HCT116 (cell line): ENCODE results near the gene TTC1. TPM values are rescaled to one million over a fixed set of nuclear protein-coding genes. Genes with fewer than 3 reads are reported as not detected.

Experiments used
- ATAC-seq: fragments of 200-7000 bp; cut with Tn5 transposase; 2 replicates; pipeline ENCODE4 v1.9.1; 2020; ENCODE audit warnings: mild to moderate bottlenecking, moderate library complexity
- BruUV-seq: library from RNA; stranded (reverse); fragments of 400-500 nt; replicated peaks from 2 replicates; lab custom pipeline; 2021; lab: Mats Ljungman, UMichigan
- CTCF ChIA-PET: fragments of 300-600 bp; sonication (Branson Sonifier 250); formaldehyde crosslinking; loops from one replicate; lab custom pipeline; 2021; ENCODE audit warnings: antibody characterized with exemption; lab: Charles Lee
- POLR2A ChIA-PET: fragments of 300-600, 350-600 bp; sonication (Branson Sonifier 250); formaldehyde crosslinking; loops from one replicate; lab custom pipeline; 2021; ENCODE audit warnings: antibody characterized with exemption; lab: Charles Lee
- RAD21 ChIA-PET, 2 experiments: fragments of 300-600 bp; sonication (Branson Sonifier 250); formaldehyde crosslinking; loops; one replicate each; lab custom pipeline; 2023; ENCODE audit warnings: low total read pairs in 2 of 2; ENCODE audit not compliant: uncharacterized antibody in 2 of 2, unreplicated experiment in 2 of 2, low non-redundant PET in 1 of 2; lab: Charles Lee
- DNase-seq: peaks from one replicate; pipeline ENCODE4 v3.0.0-alpha.2; 2010; ENCODE audit warnings: low read depth, low spot score
- H2AFZ ChIP-seq: fragments of 200-600 bp; shearing (Covaris generic), sonication (generic); 2 replicates; pipeline ENCODE4 v1.6.1; 2017; ENCODE audit warnings: low read depth, mixed run types, mixed read lengths, antibody characterized with exemption, low read length; ENCODE audit not compliant: poor library complexity, severe bottlenecking
- H3K27ac ChIP-seq: 2 replicates; pipeline ENCODE4 v1.5.1; 2012; ENCODE audit warnings: low read depth, low read length
- H3K27me3 ChIP-seq: fragments of 200-600 bp; sonication (generic); 2 replicates; pipeline ENCODE4 v1.6.1; 2016; ENCODE audit warnings: mixed run types, low read length, mixed read lengths; ENCODE audit not compliant: insufficient read depth
- H3K36me3 ChIP-seq, 2 experiments: fragments of 200-500 bp in 1 of 2; fragments of 200-600 bp in 1 of 2; sonication (Bioruptor generic) in 1 of 2; sonication (generic) in 1 of 2; 2 replicates each; pipeline versions ENCODE4 v1.5.1 to v1.6.1; 2014 to 2016; ENCODE audit warnings: low read length in 2 of 2, inconsistent platforms in 1 of 2, mixed read lengths in 1 of 2, mixed run types in 1 of 2; ENCODE audit not compliant: insufficient read depth in 2 of 2, control insufficient read depth in 1 of 2
- H3K4me1 ChIP-seq, 2 experiments: fragments of 200-600 bp in 1 of 2; sonication (generic) in 1 of 2; 2 replicates each; pipeline versions ENCODE4 v1.5.1 to v1.6.1; 2012 to 2017; ENCODE audit warnings: low read length in 2 of 2, inconsistent platforms in 1 of 2, mild to moderate bottlenecking in 1 of 2, mixed read lengths in 1 of 2, mixed run types in 1 of 2, moderate library complexity in 1 of 2; ENCODE audit not compliant: insufficient read depth in 2 of 2, control insufficient read depth in 1 of 2
- H3K4me2 ChIP-seq: fragments of 200-600 bp; sonication (generic); 2 replicates; pipeline ENCODE4 v1.6.1; 2017; ENCODE audit warnings: mixed run types, low read length, mixed read lengths
- H3K4me3 ChIP-seq, 2 experiments: fragments of 200-600 bp in 1 of 2; sonication (generic) in 1 of 2; replicated peaks in 1 of 2; 2 replicates each; pipeline ENCODE4 v1.5.1; 2011 to 2016; ENCODE audit warnings: low read length in 2 of 2, control low read depth in 1 of 2, low read depth in 1 of 2, mild to moderate bottlenecking in 1 of 2, mixed read lengths in 1 of 2, mixed run types in 1 of 2
- H3K79me2 ChIP-seq: fragments of 200-600 bp; sonication (generic); 2 replicates; pipeline ENCODE4 v1.6.1; 2017; ENCODE audit warnings: mild to moderate bottlenecking, mixed run types, low read length, moderate library complexity, mixed read lengths; ENCODE audit not compliant: insufficient read depth
- H3K9ac ChIP-seq: fragments of 200-600 bp; sonication (generic); 2 replicates; pipeline ENCODE4 v1.6.1; 2016; ENCODE audit warnings: low read length, mixed read lengths
- H3K9me2 ChIP-seq: fragments of 200-600 bp; sonication (generic), shearing (Covaris generic); 2 replicates; pipeline ENCODE4 v1.6.1; 2017; ENCODE audit warnings: mixed run types, mild to moderate bottlenecking, moderate library complexity; ENCODE audit not compliant: insufficient read depth
- H3K9me3 ChIP-seq, 2 experiments: fragments of 200-500 bp in 1 of 2; fragments of 200-600 bp in 1 of 2; sonication (Bioruptor generic) in 1 of 2; sonication (generic) in 1 of 2; 2 replicates each; pipeline ENCODE4 v1.6.1; 2014 to 2017; ENCODE audit warnings: low read length in 2 of 2, mixed read lengths in 2 of 2, inconsistent platforms in 1 of 2, low read depth in 1 of 2, mild to moderate bottlenecking in 1 of 2, mixed run types in 1 of 2, moderate library complexity in 1 of 2; ENCODE audit not compliant: control insufficient read depth in 1 of 2, insufficient read depth in 1 of 2
- H4K20me1 ChIP-seq: fragments of 200-600 bp; sonication (generic), shearing (Covaris generic); 2 replicates; pipeline ENCODE4 v1.6.1; 2017; ENCODE audit warnings: mixed run types, mild to moderate bottlenecking, moderate library complexity; ENCODE audit not compliant: insufficient read depth
- ATF3 ChIP-seq: IDR thresholded peaks from 2 replicates; pipeline ENCODE4 v1.6.1; 2012
- CBX3 ChIP-seq: IDR thresholded peaks from 2 replicates; pipeline ENCODE4 v1.6.1; 2012; ENCODE audit warnings: low read depth
- EGR1 ChIP-seq: IDR thresholded peaks from 2 replicates; pipeline ENCODE4 v1.6.1; 2012; ENCODE audit warnings: low read depth
- ELF1 ChIP-seq: IDR thresholded peaks from 2 replicates; pipeline ENCODE4 v1.6.1; 2012; ENCODE audit warnings: low read depth, borderline replicate concordance
- EZH2 ChIP-seq: fragments of 200-600 bp; sonication (generic); IDR thresholded peaks from 2 replicates; pipeline ENCODE4 v1.6.1; 2017; ENCODE audit warnings: antibody characterized with exemption, mixed run types
- EZH2phosphoT487 ChIP-seq: fragments of 200-600 bp; IDR thresholded peaks from 2 replicates; pipeline ENCODE4 v1.6.1; 2018; ENCODE audit warnings: antibody characterized with exemption, borderline replicate concordance
- FOSL1 ChIP-seq: IDR thresholded peaks from 2 replicates; pipeline ENCODE4 v1.6.1; 2012; ENCODE audit warnings: low read depth
- JUND ChIP-seq: IDR thresholded peaks from 2 replicates; pipeline ENCODE4 v1.6.1; 2012
- MAX ChIP-seq: IDR thresholded peaks from 2 replicates; pipeline ENCODE4 v1.6.1; 2012
- SP1 ChIP-seq: IDR thresholded peaks from 2 replicates; pipeline ENCODE4 v1.6.1; 2012; ENCODE audit warnings: low read depth
- SRF ChIP-seq: IDR thresholded peaks from 2 replicates; pipeline ENCODE4 v1.6.1; 2012; ENCODE audit warnings: low read depth
- TCF7L2 ChIP-seq: IDR thresholded peaks from 2 replicates; pipeline ENCODE4 v1.7.0; 2011; ENCODE audit warnings: borderline replicate concordance, inconsistent platforms; ENCODE audit not compliant: insufficient read depth, insufficient read length; ENCODE audit errors: extremely low read depth
- YY1 ChIP-seq: IDR thresholded peaks from 2 replicates; pipeline ENCODE4 v1.6.1; 2011; ENCODE audit warnings: low read length, low read depth, moderate library complexity, mild to moderate bottlenecking; ENCODE audit not compliant: insufficient replicate concordance; ENCODE audit errors: extremely low read depth
- ZBTB33 ChIP-seq: IDR thresholded peaks from 2 replicates; pipeline ENCODE4 v1.6.1; 2011; ENCODE audit warnings: mild to moderate bottlenecking, low read length, moderate library complexity; ENCODE audit not compliant: insufficient replicate concordance; ENCODE audit errors: extremely low read depth
- ZFX ChIP-seq: fragments of 450-650 bp; IDR thresholded peaks from 2 replicates; pipeline ENCODE4 v1.6.1; 2017
- ZNF274 ChIP-seq: fragments of 200-500 bp; sonication (Bioruptor generic); IDR thresholded peaks from 2 replicates; pipeline ENCODE4 v1.6.1; 2014; ENCODE audit warnings: mild to moderate bottlenecking, low read depth, low read length, inconsistent platforms
- intact Hi-C: fragments of 100-400 bp; cut with micrococcal nuclease; formaldehyde crosslinking; loops from 2 replicates; pipeline ENCODE4 v1.10.0; 2022
- total RNA-seq: library from RNA; stranded (reverse); gene quantifications from one replicate; pipeline ENCODE4 v1.2.1, GENCODE V29; 2021; ENCODE audit not compliant: unreplicated experiment

Gene TTC1
- total RNA-seq, 1 experiment from 2014 or later = 48.1 TPM

- H3K79me2 ChIP-seq = peaks cover 47% of the 10 kb centered on the region
- ChIA-PET POLR2A (no interaction called here), RAD21 (no interaction called here)
- H3K9me3 ChIP-seq = no peaks in the 10 kb centered on the region
- H3K27me3 ChIP-seq = no peaks in the 10 kb centered on the region
- H2AFZ ChIP-seq = no peak overlapping the region
- no peak for TF ChIP-seq TCF7L2
- no peak for TF ChIP-seq ZNF274
- no peak for TF ChIP-seq EGR1
- no peak for TF ChIP-seq ZBTB33
- TF ChIP-seq EZH2phosphoT487 = no peak
- TF ChIP-seq JUND = no peak
- no peak for TF ChIP-seq ZFX
- TF ChIP-seq EZH2 = no peak
- TF ChIP-seq MAX = no peak
- TF ChIP-seq SP1 = no peak
- TF ChIP-seq ELF1 = no peak
- TF ChIP-seq YY1 = no peak
- no peak for TF ChIP-seq ATF3
- TF ChIP-seq SRF = no peak
- TF ChIP-seq FOSL1 = no peak
- TF ChIP-seq CBX3 = no peak
- TF ChIP-seq, all 23 proteins: peak for 0
- ATAC-seq = no peak
- peaks cover 0 to 7% of the 10 kb centered on the region in 2 experiments; a peak in 3 of 4 replicates for H3K36me3 ChIP-seq
- no peaks in the 10 kb centered on the region for H3K9me2 ChIP-seq
- H3K4me3 ChIP-seq = no peak overlapping the region
- BruUV-seq = no TSS peak
- H3K4me1 ChIP-seq = no peaks in the 10 kb centered on the region
- no peak overlapping the region for H3K27ac ChIP-seq
- 0 out of 2 replicates have a peak, but pooled peaks cover 4% of the 10 kb centered on the region for H4K20me1 ChIP-seq
- DNase-seq = no peak
- no peak overlapping the region for H3K4me2 ChIP-seq
- CTCF ChIA-PET = no interaction called here
- intact Hi-C loops = no loop called here
- no peak overlapping the region for H3K9ac ChIP-seq
These were observed 10.1 kb downstream of the TTC1 start for GRCh38 chr5:160018945-160019625.
